Breast epithelium (tissue), 4 donors: ENCODE data around the gene COA4. TPM values are rescaled to one million over a fixed set of nuclear protein-coding genes. Genes with fewer than 3 reads are reported as not detected.
A peak's percentile ranks its signal among the peaks of the same experiment; 100 is the strongest.
"Not testable (repeated sequence)": the region's sequence is repeated elsewhere in the genome, so short reads cannot be mapped to it uniquely, and the experiment has no call there.

Experiments used
- DNase-seq, 2 donors: peaks; one replicate each; pipeline ENCODE4 v3.0.0-alpha.2; 2019; ENCODE audit warnings: low spot score in 2 of 2
- H3K27ac ChIP-seq, 2 donors: fragments of 200-600 bp; sonication (generic) in 1 of 2; one replicate each; pipeline ENCODE4 v1.5.1; 2016 to 2019; ENCODE audit warnings: mild to moderate bottlenecking in 1 of 2
- H3K27me3 ChIP-seq, 2 donors: fragments of 200-600 bp; sonication (generic) in 1 of 2; one replicate each; pipeline versions ENCODE4 v1.5.1 to v1.6.0; 2017 to 2019; ENCODE audit warnings: control low read depth in 1 of 2, mild to moderate bottlenecking in 1 of 2
- H3K36me3 ChIP-seq: fragments of 200-600 bp; one replicate; pipeline ENCODE4 v1.5.1; 2019
- H3K4me1 ChIP-seq, 2 donors: fragments of 200-600 bp; sonication (generic); one replicate each; pipeline ENCODE4 v1.5.1; 2016 to 2019; ENCODE audit warnings: control low read depth in 1 of 2
- H3K4me3 ChIP-seq, 3 donors: fragments of 200-600 bp; sonication (generic); 1 replicate in 2 of 3; 2 replicates in 1 of 3; pipeline ENCODE4 v1.5.1; 2016 to 2019; ENCODE audit warnings: mild to moderate bottlenecking in 3 of 3, moderate library complexity in 2 of 3
- H3K9me3 ChIP-seq, 2 donors: fragments of 200-600 bp; sonication (generic) in 1 of 2; one replicate each; pipeline ENCODE4 v1.5.1; 2016 to 2019; ENCODE audit warnings: control low read depth in 1 of 2
- POLR2A ChIP-seq: fragments of 450-650 bp; IDR thresholded peaks from one replicate; pipeline ENCODE4 v1.6.1; 2016; ENCODE audit warnings: antibody characterized with exemption, mild to moderate bottlenecking, moderate library complexity
- POLR2AphosphoS5 ChIP-seq, 3 donors: sonication (generic); formaldehyde crosslinking; IDR thresholded peaks; one replicate each; pipeline ENCODE4 v1.6.1; 2017; ENCODE audit warnings: antibody characterized with exemption in 3 of 3
- intact Hi-C: fragments of 100-400 bp; cut with DNase I; formaldehyde crosslinking; loops from one replicate; pipeline ENCODE4 v1.15.1; 2023; ENCODE audit warnings: low total_unique reads
- total RNA-seq, 3 donors: library from RNA; depleted of rRNA; stranded (reverse); fragments of >200 nt; gene quantifications; one replicate each; pipeline ENCODE4 v1.1.0, GENCODE V29; 2016
- TF ChIP-seq, protein P1 (sequence below), 3 donors: fragments of 450-650 bp; IDR thresholded peaks; one replicate each; pipeline ENCODE4 v1.5.1; 2016 to 2017; ENCODE audit warnings: antibody characterized with exemption in 3 of 3, mild to moderate bottlenecking in 3 of 3, moderate library complexity in 3 of 3

The COA4 gene
- total RNA-seq, 3 donors from 2014 or later = 58.9 to 76.7 (median 74.2) TPM

DNA sequence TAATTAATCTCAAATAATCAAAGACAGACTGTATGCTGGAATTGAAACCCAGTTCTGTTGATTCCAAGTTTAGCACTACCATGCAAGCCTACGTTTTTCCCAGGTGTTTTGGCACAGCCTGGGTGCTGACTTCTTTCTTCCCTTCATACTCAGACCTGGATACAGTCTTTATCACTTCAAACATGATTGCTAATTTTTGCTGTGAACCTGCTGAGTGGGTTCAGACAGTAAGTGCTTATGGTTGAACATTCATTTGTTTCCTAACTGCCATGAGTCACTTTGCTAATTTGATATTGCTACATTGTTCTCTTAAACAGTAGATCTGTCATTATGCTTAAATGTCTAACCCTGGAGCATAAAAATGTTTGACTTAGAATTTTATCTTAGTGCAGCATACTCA, 12.4 kb upstream of the COA4 start:
- intact Hi-C loops = no loop called here
- TF ChIP-seq POLR2AphosphoS5 (IDR thresholded peaks at IDR 0.05) = no peak
- no peak for TF ChIP-seq POLR2A
- Histone ChIP-seq H3K27ac (no peak overlapping the region), H3K4me3 (no peak overlapping the region), H3K27me3 (no peaks in the 10 kb centered on the region), H3K36me3 (no peaks in the 10 kb centered on the region), H3K4me1 (no peaks in the 10 kb centered on the region), H3K9me3 (no peaks in the 10 kb centered on the region)
- no peak for DNase-seq

DNA sequence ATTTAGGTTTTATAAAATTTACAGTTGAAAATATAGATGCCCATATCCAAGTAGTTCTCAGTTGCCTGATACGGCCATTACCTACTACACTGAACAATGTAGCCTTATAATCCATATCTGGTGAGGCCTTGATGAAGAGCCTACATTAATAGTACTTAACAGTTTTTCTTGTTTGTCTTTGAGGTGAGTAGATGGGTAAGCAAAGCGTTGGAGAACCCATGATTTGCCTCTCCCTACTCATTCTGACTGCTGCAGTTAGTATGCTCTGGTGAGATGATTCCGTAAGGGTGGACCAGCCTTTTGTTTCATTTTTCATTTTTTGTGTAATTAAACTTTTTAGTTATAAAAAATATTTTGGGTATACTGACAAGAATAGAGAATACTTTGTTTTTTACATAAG, 11.6 kb upstream of the COA4 start:
- H3K4me3 ChIP-seq = no peak overlapping the region
- TF ChIP-seq, protein P1, sequence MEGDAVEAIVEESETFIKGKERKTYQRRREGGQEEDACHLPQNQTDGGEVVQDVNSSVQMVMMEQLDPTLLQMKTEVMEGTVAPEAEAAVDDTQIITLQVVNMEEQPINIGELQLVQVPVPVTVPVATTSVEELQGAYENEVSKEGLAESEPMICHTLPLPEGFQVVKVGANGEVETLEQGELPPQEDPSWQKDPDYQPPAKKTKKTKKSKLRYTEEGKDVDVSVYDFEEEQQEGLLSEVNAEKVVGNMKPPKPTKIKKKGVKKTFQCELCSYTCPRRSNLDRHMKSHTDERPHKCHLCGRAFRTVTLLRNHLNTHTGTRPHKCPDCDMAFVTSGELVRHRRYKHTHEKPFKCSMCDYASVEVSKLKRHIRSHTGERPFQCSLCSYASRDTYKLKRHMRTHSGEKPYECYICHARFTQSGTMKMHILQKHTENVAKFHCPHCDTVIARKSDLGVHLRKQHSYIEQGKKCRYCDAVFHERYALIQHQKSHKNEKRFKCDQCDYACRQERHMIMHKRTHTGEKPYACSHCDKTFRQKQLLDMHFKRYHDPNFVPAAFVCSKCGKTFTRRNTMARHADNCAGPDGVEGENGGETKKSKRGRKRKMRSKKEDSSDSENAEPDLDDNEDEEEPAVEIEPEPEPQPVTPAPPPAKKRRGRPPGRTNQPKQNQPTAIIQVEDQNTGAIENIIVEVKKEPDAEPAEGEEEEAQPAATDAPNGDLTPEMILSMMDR (IDR thresholded peaks at IDR 0.05) = no peak
- TF ChIP-seq POLR2AphosphoS5 (IDR thresholded peaks at IDR 0.05) = no peak
- TF ChIP-seq POLR2A = no peak
- no peaks in the 10 kb centered on the region for H3K36me3 ChIP-seq
- no peaks in the 10 kb centered on the region for H3K4me1 ChIP-seq
- DNase-seq = no peak
- H3K27me3 ChIP-seq = no peaks in the 10 kb centered on the region
- H3K27ac ChIP-seq = no peak overlapping the region
- intact Hi-C loops = no loop called here
- H3K9me3 ChIP-seq = no peaks in the 10 kb centered on the region

DNA sequence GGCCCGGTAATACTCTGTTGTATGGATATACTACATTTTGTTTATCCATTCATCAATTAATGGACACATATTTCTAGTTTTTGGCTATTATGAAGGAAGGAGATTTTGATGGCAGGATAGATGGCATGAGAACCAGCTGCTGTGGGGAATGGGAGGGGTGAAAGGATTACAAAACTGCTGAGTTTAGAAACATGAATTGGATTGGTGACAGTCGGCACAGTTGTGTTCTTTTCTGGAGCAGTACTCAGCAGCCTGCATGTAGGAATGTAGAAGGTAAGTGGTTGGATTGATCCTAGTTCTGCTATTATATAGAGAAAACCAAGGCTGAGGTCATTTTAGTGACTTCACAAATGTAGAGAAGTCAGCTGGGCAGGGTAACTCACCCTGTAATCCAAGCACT, 7.2 kb upstream of the COA4 start:
- no peaks in the 10 kb centered on the region for H3K27me3 ChIP-seq
- no peaks in the 10 kb centered on the region for H3K36me3 ChIP-seq
- no peaks in the 10 kb centered on the region for H3K4me1 ChIP-seq
- TF ChIP-seq, protein P1 (IDR thresholded peaks at IDR 0.05) = no peak
- TF ChIP-seq POLR2A (no peak), POLR2AphosphoS5 (IDR thresholded peaks at IDR 0.05) (no peak)
- H3K27ac ChIP-seq = no peak overlapping the region
- H3K9me3 ChIP-seq = no peaks in the 10 kb centered on the region
- intact Hi-C loops = no loop called here
- no peak for DNase-seq
- H3K4me3 ChIP-seq = no peak overlapping the region

DNA sequence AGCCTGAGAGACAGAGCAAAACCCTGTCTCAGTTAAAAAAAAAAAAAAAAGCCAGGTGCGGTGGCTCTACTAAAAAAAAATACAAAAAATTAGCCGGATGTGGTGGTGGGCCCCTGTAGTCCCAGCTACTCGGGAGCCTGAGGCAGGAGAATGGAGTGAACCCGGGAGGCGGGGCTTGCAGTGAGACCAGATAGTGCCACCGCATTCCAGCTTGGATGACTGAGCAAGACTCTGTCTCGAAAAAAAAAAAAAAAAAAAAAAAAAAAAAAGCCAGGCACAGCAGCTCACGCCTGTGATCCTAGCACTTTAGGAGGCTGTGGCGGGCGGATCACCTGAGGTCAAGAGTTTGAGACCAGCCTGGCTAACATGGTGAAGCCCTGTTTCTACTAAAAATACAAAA, 3.8 kb upstream of the COA4 start:
- DNase-seq, intact Hi-C loops, H3K4me1 ChIP-seq, H3K27ac ChIP-seq, H3K9me3 ChIP-seq, H3K4me3 ChIP-seq, H3K36me3 ChIP-seq, H3K27me3 ChIP-seq: not testable (repeated sequence)

DNA sequence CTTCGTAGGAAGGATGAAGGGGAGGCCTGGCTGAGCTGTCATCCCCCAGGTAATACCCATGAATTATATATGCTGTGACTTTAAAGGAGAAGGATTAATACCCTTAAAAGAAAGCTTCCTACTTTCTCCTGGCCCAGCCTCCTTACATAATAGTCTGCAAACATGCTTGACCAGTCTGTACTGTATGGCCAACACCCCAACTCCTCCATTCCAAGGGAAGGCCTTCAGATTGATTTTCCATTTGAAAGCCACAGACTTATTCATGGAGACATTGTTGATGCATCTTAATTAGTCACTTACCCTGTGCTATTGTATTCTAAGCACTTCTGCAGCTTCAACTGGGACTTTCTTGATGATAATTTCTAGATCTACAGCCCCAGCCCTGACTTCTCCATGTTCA, 2.1 kb upstream of the COA4 start:
- TF ChIP-seq POLR2A = no peak
- TF ChIP-seq POLR2AphosphoS5 (IDR thresholded peaks at IDR 0.05) = no peak
- TF ChIP-seq, protein P1 (IDR thresholded peaks at IDR 0.05) = no peak
- Histone ChIP-seq H3K27ac (no peak overlapping the region), H3K9me3 (no peaks in the 10 kb centered on the region), H3K36me3 (no peaks in the 10 kb centered on the region), H3K27me3 (no peaks in the 10 kb centered on the region), H3K4me3 (no peak overlapping the region), H3K4me1 (no peaks in the 10 kb centered on the region)
- no peak for DNase-seq
- intact Hi-C loops = no loop called here

DNA sequence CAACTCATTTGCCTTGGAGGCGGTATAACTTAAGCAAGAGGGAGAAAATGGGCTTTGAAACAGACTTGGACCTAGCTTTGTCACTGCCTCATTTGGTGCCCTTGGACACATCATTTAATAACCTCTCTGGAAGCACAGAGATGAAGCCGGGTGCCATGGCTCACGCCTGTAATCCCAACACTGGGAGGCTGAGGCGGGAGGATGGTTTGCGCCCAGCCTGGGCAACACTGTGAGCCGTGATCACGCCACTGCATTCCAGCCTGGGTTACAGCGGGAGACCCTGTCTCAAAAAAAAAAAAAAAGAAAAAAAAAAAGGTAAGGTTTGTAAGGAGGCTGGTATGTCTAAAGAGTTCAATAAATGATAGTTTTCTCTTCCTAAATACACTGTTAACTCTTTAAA, 806 bp downstream of the COA4 start:
- no peaks in the 10 kb centered on the region for H3K27me3 ChIP-seq
- H3K4me3 ChIP-seq = peak overlapping the region; percentile 62 to 84 (median 71)
- TF ChIP-seq, protein P1 (IDR thresholded peaks at IDR 0.05) = no peak
- intact Hi-C loops = no loop called here
- no peaks in the 10 kb centered on the region for H3K9me3 ChIP-seq
- peaks cover 10% of the 10 kb centered on the region for H3K36me3 ChIP-seq
- H3K27ac ChIP-seq = peak overlapping the region in 1 of 2 donors; percentile 88
- H3K4me1 ChIP-seq = no peaks in the 10 kb centered on the region
- no peak for DNase-seq
